ENCODE data around the gene MLEC. TPM values are rescaled to one million over a fixed set of nuclear protein-coding genes. Genes with fewer than 3 reads are reported as not detected.

MLEC gene
- total RNA-seq, 4 donors from 2014 or later, result 122 to 288 (median 187) TPM

- intact Hi-C loops (cut with DNase I), result loop anchor here (5.0 to 10.0 kb wide), 2 partner anchors 137 to 185 kb away; partner anchors contain the start of genes POP5 and SPPL3
- WGBS, 2 donors, result 91% methylated on average over 11 of the region's 11 CpGs
- Histone ChIP-seq H3K9me3 (no peaks in the 10 kb centered on the region), H3K4me3 (replicated peaks in 1 of 3) (no peak overlapping the region), H3K27me3 (no peaks in the 10 kb centered on the region), H3K27ac (peak overlapping the region in 1 of 3 donors; percentile 54), H3K4me1 (peaks cover under 1 to 6% of the 10 kb centered on the region in 2 donors), H3K36me3 (peaks cover 65 to 66% of the 10 kb centered on the region in 2 donors)
- no peak for DNase-seq
- no peak for TF ChIP-seq POLR2A (IDR thresholded peaks at IDR 0.05)
- TF ChIP-seq CTCF (IDR thresholded peaks at IDR 0.05), result no peak
Measured at GRCh38 chr12:120719496-120720233, 32.7 kb downstream of the MLEC start.

GRCh38 chr12:120720234-120720986 is 33.5 kb downstream of the MLEC start:
- Histone ChIP-seq H3K4me3 (replicated peaks in 1 of 3) (no peak overlapping the region), H3K4me1 (peaks cover 7 to 13% of the 10 kb centered on the region in 2 donors), H3K27ac (peak overlapping the region in 1 of 3 donors; percentile 54), H3K36me3 (peaks cover 60 to 65% of the 10 kb centered on the region in 2 donors), H3K9me3 (no peaks in the 10 kb centered on the region), H3K27me3 (no peaks in the 10 kb centered on the region)
- DNase-seq, result no peak
- 72 to 73% methylated on average over 4 to 7 of the region's 7 CpGs for WGBS, 2 donors
- intact Hi-C loops (cut with DNase I), result loop anchor here (10.0 kb wide), 1 partner anchor 184 kb away; the partner anchor contains the start of gene SPPL3
- TF ChIP-seq POLR2A (IDR thresholded peaks at IDR 0.05), result no peak
- TF ChIP-seq CTCF (IDR thresholded peaks at IDR 0.05), result no peak

GRCh38 chr12:120720987-120721801 is 34.2 kb downstream of the MLEC start:
- peaks cover 7 to 15% of the 10 kb centered on the region in 2 donors for H3K4me1 ChIP-seq
- no peak for TF ChIP-seq CTCF (IDR thresholded peaks at IDR 0.05)
- TF ChIP-seq POLR2A (IDR thresholded peaks at IDR 0.05), result no peak
- H3K9me3 ChIP-seq, result no peaks in the 10 kb centered on the region
- H3K36me3 ChIP-seq, result peaks cover 53 to 63% of the 10 kb centered on the region in 2 donors
- 92 to 95% methylated on average over 10 of the region's 10 CpGs for WGBS, 2 donors
- no peak for DNase-seq
- no peak overlapping the region for H3K4me3 ChIP-seq (replicated peaks in 1 of 3)
- intact Hi-C loops (cut with DNase I), result loop anchor here (10.0 kb wide), 1 partner anchor 184 kb away; the partner anchor contains the start of gene SPPL3
- no peaks in the 10 kb centered on the region for H3K27me3 ChIP-seq
- H3K27ac ChIP-seq, result peak overlapping the region in 1 of 3 donors; percentile 54

GRCh38 chr12:120721866-120722265 is 34.9 kb downstream of the MLEC start:
- Histone ChIP-seq H3K9me3 (no peaks in the 10 kb centered on the region), H3K4me1 (peaks cover 7 to 22% of the 10 kb centered on the region in 2 donors), H3K36me3 (peaks cover 47 to 56% of the 10 kb centered on the region in 2 donors), H3K27ac (no peak overlapping the region), H3K27me3 (no peaks in the 10 kb centered on the region), H3K4me3 (replicated peaks in 1 of 3) (no peak overlapping the region)
- DNase-seq, result no peak
- intact Hi-C loops (cut with DNase I), result loop anchor here (10.0 kb wide), 1 partner anchor 183 kb away; the partner anchor contains the start of gene SPPL3
- WGBS, 2 donors, result 92 to 94% methylated on average over 3 of the region's 3 CpGs
- TF ChIP-seq CTCF (IDR thresholded peaks at IDR 0.05) (no peak), POLR2A (IDR thresholded peaks at IDR 0.05) (no peak)
